ENCODE data around the gene ZBTB7A.

ZBTB7A gene

DNA sequence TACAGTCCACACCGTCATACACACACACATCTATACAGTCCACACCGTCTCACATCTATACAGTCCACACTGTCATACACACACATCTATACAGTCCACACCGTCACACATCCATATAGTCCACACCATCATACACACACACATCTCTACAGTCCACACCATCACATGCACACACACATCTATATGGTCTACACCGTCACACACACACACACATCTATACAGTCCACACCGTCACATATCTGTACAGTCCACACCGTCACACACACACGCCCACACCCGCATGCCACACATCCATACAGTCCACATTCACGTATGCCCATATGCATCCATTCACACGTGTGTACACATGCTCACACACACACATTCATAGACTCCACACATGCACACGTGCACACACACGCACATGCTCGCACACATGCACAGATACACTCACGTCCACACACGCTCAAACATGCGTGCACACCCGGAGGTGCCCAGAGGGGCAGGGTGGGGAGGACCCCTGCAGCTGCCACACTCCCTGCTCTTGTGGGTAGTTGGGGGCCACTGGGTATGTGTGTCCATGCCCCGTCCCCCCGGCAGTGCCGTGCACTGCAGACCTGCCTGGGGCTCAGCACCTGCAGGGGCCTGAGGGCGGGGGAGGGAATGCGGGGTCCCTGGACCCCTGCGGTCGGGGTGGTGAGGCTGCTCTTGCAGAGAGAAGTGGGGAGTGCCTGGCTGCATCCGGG is 30.0 kb downstream of the ZBTB7A start:
- no peak for DNase-seq (ENCODE audit: low read depth in 2 of 2)

DNA sequence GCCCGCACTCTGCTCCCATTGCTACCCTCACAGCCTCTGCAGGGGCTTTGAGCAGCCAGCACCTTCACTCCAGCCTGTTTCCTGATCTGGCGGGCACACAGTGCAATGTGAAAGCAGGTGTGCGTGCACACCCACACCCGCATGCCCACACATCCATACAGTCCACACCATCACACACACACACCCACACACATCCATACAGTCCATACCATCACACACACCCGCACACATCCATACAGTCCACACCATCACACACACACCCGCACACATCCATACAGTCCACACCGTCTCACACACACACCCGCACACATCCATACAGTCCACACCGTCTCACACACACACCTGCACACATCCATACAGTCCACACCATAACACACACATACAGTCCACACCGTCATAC is 31.1 kb downstream of the ZBTB7A start:
- no peak for DNase-seq (ENCODE audit: low read depth in 2 of 2)

DNA sequence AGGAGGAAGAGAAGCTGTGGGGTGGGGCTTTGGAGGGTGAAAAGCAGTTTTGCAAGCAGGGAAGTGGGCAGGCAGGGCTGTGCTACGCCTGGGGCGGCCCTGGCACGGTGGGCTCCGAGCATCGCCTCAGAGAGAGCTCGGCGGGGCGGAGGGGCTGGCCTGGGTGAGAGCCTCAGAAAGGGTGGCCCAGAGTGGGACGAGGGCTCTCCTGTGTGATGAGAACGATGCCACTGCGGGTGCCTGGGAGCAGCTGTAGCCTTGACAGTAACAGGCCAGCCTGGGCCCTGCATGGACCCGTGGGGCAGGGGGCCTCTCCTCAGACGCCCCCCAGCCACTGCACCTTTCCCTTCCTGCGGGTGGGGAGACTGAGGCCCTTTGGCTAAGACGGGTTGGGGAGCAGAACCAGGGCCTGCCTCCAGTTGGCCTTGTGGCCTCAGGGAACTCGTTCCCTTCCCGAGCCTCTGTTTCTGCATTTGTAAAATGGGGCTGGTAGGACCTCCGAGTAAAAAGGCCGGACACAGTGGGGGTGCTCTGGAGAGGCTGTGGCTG is 31.6 kb downstream of the ZBTB7A start:
- no peak for DNase-seq (ENCODE audit: low read depth in 2 of 2)

DNA sequence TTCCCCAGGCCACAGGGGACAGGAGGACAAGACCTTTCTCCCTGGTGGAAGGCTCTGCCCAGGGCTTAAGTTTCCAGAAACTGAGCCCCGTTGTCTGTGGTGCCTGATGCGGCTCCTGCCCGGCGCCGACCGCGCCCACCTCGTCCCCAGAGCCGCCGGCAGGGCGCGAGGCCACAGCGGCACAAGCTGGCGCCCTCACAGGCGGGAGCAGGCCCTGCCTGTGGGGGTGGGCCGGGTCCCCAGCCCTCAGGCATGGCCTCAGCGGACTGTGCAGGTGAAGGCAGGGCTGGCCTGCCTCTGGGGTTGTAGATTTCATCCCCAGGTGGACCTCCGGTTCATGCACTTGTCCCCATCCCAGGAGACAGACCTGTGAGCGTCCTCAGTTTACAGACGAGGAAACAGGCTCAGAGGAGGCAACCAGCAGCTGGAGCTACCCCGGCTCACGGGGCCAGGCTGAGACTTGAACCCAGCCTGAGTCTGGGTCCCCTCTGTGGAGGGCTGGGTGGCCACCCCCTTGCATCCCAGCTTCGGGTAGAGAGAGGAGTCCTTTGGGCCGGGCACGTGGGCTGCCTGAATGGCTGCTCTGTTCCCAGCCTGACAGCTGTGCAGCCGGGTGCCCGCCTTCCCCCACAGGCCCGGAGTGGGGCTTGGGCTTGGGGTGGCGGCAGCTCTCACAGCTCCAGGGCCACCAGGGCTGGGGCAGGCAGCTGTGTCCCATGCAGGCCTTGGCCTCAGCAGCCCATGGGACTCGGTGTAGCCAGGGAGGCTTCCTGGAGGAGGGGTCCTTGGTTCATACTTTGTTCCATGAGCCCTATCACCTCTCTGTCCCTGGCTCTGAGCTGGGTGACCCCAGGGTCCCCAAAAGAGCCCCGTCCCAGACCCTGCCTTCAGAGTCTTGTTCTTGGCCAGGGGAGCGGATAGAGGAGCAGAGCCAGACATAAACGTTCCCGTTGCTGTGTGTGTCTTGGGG is 32.4 kb downstream of the ZBTB7A start:
- DNase-seq (ENCODE audit: low read depth in 2 of 2): no peak

DNA sequence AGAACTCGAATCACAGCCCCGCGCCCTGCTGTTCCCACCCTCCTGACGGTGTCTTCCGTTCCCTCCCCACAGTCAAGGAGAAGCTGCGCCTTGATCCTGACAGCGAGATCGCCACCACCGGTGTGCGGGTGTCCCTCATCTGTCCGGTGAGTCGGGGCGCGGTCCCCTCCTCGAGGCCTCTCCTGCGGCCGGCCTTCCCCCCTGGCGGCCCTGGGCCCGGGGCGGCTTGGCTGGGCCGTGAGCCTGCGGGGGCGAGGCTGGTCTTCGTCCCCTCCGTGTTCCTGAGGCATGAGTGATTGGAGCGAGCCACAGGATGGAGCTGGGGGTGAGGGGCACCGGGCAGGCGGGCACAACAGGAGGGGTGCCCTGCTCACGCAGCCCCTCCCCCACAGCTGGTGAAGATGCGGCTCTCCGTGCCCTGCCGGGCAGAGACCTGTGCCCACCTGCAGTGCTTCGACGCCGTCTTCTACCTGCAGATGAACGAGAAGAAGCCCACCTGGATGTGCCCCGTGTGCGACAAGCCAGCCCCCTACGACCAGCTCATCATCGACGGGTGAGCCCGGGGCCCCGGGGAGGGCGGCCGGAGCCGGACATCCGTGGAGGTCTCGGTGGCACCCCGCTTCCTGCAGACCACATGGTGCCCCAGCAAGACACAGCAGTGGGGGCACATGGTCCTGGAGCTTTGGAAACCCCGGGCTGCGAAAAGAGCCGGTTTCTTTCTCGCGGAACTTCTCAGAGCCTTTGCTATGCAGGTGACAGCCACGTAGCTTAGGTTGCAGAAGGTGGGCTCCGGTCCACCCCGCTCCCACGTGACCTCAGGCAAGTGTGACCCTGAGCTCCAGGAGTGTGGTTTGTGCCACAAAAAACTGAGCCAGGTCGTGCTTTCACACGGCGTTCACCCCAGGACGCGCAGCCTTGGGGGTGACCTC is 33.4 kb downstream of the ZBTB7A start:
- no peak for DNase-seq (ENCODE audit: low read depth in 2 of 2)

DNA sequence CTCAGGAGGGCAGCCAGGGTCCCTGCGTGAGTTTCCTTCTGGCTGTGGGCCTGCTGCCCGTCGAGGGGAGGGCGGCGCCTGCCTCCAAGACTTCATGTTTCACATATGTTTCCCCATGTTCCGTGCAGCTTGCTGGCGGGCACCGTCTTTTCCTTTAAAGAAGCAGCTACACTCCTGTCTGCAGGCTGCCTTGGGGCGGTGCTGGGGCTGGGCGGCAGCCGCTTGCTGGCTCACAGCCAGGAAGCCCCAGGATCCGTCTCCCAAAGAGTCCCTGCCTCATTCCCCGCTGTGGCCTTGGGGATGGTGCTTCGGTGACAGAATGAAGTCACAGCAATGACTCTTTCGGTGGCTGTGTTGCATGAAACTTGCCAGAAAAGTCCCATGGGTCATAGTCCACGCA is 34.3 kb downstream of the ZBTB7A start:
- no peak for DNase-seq (ENCODE audit: low read depth in 2 of 2)

DNA sequence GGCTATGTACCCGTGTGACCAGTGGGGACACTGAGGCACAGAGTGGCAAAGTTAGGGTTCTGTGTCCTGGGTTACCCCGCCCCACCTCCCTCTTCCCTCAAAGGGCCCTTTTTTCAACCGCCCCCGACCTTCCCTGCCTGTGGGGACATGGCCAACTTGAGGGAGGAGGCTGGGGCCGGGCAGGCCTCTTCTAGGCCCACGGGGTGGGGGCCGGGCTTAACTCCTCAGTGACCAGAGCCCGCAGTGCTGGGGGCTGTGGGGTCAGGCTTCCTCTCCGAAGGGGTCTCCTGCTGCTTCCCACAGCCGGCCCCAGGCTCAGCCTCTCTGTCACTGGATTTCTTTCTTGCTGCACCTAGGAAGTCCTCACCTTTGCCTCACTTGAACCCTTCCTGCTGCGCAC is 35.3 kb downstream of the ZBTB7A start:
- DNase-seq (ENCODE audit: low read depth in 2 of 2): no peak

DNA sequence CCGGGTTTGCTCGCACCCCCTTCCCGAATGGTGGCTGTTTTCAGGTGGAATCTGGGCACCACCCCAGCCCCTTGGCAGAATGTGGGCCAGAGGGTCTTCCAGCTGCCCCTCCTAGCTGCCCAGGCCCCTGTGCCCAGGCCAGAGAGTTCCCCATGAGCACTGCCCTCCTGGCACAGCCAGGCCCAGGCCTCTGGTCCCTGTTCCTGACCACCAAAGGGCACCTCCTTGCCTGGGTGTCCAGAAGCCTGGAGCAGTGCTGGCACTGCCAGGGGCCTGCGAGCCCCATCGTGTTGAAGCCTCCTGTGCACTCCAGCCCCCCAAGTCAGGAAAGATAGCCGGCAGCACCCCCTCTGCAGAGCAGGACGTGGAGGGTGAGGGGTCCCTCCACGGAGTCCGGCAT is 35.7 kb downstream of the ZBTB7A start:
- DNase-seq (ENCODE audit: low read depth in 2 of 2): no peak

DNA sequence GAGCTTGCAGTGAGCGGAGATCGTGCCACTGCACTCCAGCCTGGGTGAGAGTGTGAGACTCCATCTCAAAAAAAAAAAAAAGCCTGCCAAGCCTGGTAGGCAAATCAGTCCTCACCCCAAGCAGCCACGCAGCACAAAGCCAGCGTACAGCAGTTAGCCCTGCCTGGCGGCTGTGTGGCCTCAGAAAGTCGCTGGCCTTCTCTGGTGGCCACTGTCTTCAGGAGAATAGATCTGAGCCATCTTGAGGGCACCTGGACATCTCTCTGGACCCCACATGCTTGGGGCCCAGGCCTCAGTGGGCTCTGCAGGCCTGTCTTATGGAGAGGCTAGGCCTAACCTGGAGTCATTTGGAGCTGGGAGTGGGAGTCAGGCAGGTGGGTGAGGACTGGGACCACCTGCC is 36.1 kb downstream of the ZBTB7A start:
- DNase-seq (ENCODE audit: low read depth in 2 of 2): no peak

DNA sequence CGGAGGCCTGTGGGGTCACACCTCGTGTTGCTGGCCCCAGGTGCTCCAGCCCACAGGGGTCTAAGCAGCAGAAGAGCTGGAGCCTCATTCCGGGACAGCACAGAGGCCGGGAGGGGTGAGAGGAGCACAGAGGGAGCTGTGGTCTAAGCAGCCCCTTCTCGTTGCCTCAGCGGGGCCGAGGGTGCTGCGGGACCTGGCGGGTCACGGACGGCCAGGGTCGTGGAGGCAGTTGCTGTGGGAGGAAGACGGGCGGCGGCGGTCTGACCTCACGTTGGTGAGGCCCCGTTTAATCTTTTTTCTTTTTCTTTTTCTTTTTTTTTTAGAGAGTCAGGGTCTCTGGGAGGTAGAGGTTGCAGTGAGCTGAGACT is 37.5 kb downstream of the ZBTB7A start:
- no peak for DNase-seq (ENCODE audit: low read depth in 2 of 2)

DNA sequence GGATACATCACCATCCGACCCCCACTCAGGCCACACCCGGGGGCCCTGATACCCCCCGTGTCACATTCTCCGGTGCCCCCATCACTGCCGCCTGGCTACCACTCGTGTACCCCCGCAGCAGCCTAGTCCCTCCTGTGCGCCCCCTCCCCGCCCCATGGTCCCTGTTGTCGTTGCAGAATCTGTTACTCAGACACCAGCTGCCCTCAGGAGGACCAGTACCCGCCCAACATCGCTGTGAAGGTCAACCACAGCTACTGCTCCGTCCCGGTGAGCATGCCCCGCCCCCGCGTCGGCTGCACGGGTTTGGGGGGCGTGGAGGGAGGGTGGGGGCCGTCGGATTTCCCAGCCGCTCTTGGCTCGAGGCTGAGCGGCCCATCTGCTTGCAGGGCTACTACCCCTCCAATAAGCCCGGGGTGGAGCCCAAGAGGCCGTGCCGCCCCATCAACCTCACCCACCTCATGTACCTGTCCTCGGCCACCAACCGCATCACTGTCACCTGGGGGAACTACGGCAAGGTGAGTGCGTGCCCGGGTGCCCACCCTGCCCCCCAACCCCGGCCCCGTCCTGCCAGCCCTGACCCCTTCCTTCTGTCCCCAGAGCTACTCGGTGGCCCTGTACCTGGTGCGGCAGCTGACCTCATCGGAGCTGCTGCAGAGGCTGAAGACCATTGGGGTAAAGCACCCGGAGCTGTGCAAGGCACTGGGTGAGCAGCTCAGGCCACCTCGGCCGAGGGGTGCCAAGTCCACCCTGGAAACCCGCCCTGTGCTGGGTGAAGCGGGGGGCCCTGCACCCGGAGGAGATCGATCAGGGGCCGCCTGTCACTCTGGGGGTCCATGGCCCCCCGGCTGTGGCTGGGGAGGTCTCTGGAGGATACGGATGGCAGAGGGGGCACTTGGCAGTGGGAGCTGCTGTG is 38.1 kb downstream of the ZBTB7A start:
- no peak for DNase-seq (ENCODE audit: low read depth in 2 of 2)

DNA sequence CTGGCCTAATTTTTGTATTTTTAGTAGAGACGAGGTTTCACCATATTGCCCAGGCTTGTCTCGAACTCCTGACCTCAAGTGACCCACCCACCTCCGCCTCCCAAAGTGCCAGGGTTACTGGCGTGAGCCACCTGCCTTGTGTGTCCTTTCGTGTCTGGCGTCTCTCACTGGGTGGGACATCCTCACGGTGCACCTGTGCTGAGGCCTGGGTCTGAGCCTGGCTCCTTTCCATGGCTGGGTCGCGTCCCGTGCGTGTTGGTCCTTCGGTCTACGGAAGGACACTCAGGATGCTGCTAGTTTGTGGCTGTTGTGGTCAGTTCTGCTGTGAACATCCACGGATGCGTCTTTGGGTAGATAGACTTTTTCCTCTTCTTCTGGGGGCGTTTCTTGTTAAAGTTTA is 39.6 kb downstream of the ZBTB7A start:
- DNase-seq (ENCODE audit: low read depth in 2 of 2): no peak

DNA sequence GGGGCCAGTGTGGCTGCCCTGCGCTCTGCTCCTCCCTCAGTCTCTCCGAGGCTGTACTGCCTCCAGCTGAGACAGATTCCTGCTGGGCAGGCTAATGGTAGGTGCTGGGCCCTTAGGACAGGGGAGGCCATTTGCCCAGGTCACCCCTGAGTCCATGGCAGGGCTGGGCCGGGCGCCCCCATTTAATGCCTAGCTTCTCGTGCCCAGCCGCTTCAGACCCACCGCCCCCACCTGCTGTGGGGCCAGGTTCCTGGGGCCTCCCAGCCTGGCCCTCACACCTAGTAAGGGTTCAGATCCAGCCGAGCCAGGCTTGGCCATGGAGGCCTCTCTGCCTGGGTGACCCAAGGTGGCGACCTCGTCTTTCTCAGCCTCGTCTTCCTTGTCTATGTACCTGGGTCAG is 41.4 kb downstream of the ZBTB7A start:
- DNase-seq (ENCODE audit: low read depth in 2 of 2): no peak

DNA sequence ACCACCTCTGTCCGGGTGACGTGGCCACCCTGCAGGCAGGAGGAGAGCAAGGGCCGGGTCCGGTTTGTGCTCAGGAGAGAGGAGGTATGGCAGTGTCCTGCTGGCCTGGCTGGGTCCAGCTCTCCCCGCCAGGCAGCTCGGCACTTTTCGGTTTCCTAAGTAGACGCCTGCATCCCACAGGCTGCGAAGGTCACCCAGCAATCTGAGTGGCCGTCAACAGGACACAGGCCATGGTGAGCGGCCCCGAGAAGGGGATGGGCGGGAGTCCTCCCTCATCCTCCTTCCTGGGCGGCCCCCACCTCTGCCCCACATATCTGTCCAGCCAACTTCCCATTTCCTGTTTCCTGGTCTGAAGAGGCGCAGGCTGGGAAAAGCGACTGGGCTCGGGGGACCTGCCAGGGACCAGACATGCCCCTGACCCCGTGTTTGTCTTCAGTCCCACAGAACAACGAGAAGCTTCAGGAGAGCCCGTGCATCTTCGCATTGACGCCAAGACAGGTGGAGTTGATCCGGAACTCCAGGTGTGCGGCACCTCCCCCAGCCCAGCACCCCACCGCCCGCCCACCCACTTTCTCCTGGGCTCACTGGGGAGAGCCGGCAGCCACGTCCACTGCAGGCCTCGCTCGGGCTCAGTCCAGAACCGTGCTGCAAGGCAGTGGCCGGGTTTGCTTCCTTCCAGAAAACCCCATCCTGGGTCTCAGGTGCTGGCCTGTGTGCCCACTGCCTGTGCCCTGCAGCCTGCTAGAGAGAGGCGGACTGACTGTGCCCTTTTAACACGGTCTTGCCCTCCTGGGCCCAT is 42.9 kb downstream of the ZBTB7A start:
- DNase-seq (ENCODE audit: low read depth in 2 of 2): no peak

DNA sequence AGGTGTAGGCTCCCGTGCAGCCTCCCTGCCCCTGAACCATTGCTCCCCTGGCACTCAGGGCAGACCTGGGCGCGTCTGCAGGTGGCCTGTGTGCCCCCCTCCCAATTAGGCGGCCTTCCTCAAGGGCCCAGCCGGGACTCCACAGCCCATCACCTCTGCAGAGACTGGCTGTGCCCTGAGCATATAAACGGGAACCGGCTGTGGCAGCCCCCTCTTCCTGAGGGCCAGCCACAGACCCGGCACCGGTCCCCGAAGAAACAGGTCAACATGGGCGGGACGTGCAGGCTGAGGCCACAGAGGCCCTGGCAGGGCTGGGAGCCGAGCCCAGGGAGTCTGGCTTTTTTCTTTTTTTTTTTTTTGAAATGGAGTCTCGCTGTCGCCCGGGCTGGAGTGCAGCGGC is 47.1 kb downstream of the ZBTB7A start:
- DNase-seq (ENCODE audit: low read depth in 2 of 2): no peak

DNA sequence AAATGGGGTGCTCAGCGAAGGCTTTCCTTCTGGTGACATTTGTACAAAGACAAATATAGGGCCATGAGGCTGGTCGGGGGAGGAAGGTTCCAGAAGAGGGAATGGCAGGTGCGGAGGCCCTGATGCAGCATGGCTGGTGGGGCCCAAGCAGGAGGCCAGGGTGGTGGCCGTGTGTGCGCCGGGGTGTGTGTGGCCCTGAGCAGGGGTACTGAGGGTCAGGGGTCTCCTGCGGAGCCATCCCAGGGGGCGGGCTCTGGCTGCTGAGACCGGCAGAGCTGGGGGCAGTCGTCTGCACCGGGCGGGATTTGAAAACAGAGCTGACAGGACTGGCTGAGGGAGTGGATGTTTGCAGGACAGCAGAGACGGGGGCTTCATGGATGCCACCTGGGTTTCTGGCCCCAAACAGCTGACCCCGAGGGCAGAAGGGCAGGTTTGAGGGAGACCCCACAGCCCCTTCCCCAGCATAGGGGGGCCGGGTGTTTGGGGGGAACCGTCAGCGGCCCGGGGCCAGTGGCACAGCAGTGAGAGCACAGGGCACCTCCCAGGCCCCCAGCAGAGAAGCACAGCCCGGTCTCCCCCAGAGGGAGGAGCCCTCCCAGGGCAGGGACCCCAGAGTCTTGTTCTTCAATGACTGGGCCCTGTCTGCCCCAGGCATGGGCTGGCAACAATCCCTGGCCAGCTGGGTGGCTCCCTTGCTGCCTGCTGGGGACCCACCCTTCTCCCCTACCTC is 47.8 kb downstream of the ZBTB7A start:
- DNase-seq (ENCODE audit: low read depth in 2 of 2): no peak

DNA sequence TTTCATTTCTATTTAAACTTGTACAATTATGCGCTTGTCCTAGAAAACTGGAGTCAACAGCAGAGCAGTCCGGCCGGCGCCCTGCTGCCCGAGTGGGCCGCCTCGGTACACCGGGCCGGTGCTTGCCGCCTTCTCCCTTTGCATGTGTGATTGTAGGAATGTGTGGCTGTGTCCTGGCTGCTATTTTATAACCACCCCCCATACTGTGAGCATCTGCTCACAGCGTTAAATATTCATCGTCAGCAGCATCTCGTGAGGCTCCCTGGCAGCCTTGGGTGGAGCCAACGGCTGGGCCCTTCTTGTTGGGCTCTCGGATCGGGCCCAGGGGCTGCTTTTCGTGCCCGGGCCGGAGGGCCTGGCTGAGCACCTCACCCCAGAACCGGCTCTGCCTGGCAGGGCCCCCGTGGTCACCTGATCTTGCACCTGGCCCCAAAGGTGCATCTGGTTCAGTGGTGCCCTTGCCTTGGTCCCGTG is 48.5 kb downstream of the ZBTB7A start:
- DNase-seq (ENCODE audit: low read depth in 2 of 2): no peak

DNA sequence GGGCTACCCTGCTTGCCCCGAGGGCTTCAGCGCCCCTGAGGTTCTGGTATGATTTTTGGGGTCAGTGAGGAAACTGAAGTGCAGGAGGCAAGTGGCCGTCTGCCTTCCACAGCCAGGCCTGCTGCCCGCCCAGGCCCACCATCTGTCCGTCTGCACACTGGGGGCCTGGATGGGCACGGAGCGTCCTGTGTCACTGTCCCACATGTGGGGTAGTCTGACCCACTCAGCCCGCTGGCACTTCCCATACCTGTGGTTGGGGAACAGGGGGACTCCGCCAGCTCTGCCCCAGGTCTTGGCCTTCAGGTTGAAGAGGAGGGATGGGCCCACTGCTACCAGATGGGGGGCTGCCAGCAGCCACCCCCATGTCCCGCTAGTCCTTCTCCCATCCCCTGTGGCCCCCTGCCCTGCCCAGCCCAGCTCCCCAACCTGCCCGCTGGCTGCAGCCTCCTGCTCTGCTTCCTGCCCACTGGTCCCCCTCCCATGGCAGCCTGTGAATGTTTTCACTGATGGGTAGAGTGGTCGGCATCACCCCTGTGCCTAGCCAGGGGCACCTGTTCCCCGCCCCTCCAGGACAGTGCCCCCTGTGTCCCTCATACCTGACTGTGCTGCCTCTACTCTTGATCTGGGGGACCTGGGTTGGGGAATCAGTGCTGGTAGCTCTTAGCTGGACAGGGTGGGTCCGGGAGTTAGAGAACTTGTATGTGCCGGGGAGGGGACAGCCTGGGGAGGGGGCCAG is 49.6 kb downstream of the ZBTB7A start:
- DNase-seq (ENCODE audit: low read depth in 2 of 2): no peak
